B cell (primary cell): ENCODE results near the gene DENND2A.

Experiments
- CTCF ChIP-seq: fragments of 200-600 bp; IDR thresholded peaks from one replicate; pipeline ENCODE4 v1.8.0; 2022; ENCODE audit warnings: antibody characterized with exemption, mild to moderate bottlenecking
- EZH2 ChIP-seq: IDR thresholded peaks from 2 replicates; pipeline ENCODE4 v1.6.1; 2012; ENCODE audit warnings: borderline replicate concordance, low read depth, mild to moderate bottlenecking, moderate library complexity, low read length; ENCODE audit not compliant: insufficient read depth, poor library complexity, severe bottlenecking

- no peak for TF ChIP-seq EZH2
- no peak for TF ChIP-seq CTCF
Observed at GRCh38 chr7:140609646-140610045, 31.0 kb downstream of the DENND2A start.
